Spleen (tissue), 7 donors: ENCODE data around the gene SDF2L1.

ENCODE experiments used
- CTCF ChIP-seq, 11 experiments: fragments of 200-600 bp in 7 of 11; fragments of 450-650 bp in 4 of 11; sonication (generic) in 4 of 11; IDR thresholded peaks in 8 of 11; conservative IDR thresholded peaks in 3 of 11; 1 replicate in 7 of 11; 2 replicates in 4 of 11; pipeline versions ENCODE4 v1.4.0 to v1.8.0; 2016 to 2021; ENCODE audit warnings: antibody characterized with exemption in 11 of 11, inconsistent platforms in 4 of 11, mild to moderate bottlenecking in 1 of 11
- POLR2A ChIP-seq, 3 donors: fragments of 450-650 bp; IDR thresholded peaks; one replicate each; pipeline ENCODE4 v1.5.1; 2017; ENCODE audit warnings: antibody characterized with exemption in 3 of 3, mild to moderate bottlenecking in 1 of 3
- donor health status: DM: no; HTN: no; CAD: no; lungs with moderate emphysema.
- donor health status: DM: no; HTN: no; CAD: no.
- donor health status: DM: no; HTN: no; CAD: no.

- TF ChIP-seq CTCF (IDR thresholded peaks at IDR 0.05 in 8 of 11, conservative IDR thresholded peaks at IDR 0.05 in 3 of 11) (no peak), POLR2A (IDR thresholded peaks at IDR 0.05) (no peak)
These were observed 17.9 kb downstream of the SDF2L1 start for GRCh38 chr22:21659864-21660525.
